GM23338 (cell line): Measurements from ENCODE around the gene SIX6. TPM values are rescaled to one million over a fixed set of nuclear protein-coding genes. Genes with fewer than 3 reads are reported as not detected.
A peak's percentile ranks its signal among the peaks of the same experiment; 100 is the strongest.

Experiments
- ATAC-seq: fragments of 200-7000 bp; cut with Tn5 transposase; 3 replicates; pipeline ENCODE4 v1.9.1; 2020
- DNase-seq: peaks from one replicate; pipeline ENCODE4 v3.0.0-alpha.2; 2015; ENCODE audit warnings: low spot score
- H2AFZ ChIP-seq: fragments of 200-600 bp; sonication (generic); 2 replicates; pipeline ENCODE4 v1.8.0; 2016; ENCODE audit warnings: antibody characterized with exemption, mild to moderate bottlenecking, moderate library complexity
- H3F3A ChIP-seq: fragments of 200-600 bp; sonication (generic); replicated peaks from 2 replicates; pipeline ENCODE4 v1.8.0; 2017; ENCODE audit warnings: antibody characterized with exemption, mixed run types, low read depth
- H3K27ac ChIP-seq: fragments of 200-600 bp; sonication (generic); 2 replicates; pipeline ENCODE4 v1.6.1; 2016; ENCODE audit warnings: low read depth
- H3K27me3 ChIP-seq: fragments of 200-600 bp; sonication (generic); 2 replicates; pipeline ENCODE4 v1.8.0; 2016; ENCODE audit warnings: mild to moderate bottlenecking, mixed run types, moderate library complexity; ENCODE audit not compliant: insufficient read depth
- H3K36me3 ChIP-seq: fragments of 200-600 bp; sonication (generic); 2 replicates; pipeline ENCODE4 v1.8.0; 2016; ENCODE audit warnings: mild to moderate bottlenecking; ENCODE audit not compliant: insufficient read depth
- H3K4me1 ChIP-seq: fragments of 200-600 bp; sonication (generic); 2 replicates; pipeline ENCODE4 v1.8.0; 2016; ENCODE audit warnings: mild to moderate bottlenecking, moderate library complexity; ENCODE audit not compliant: insufficient read depth
- H3K4me2 ChIP-seq: fragments of 200-600 bp; sonication (generic); 2 replicates; pipeline ENCODE4 v1.7.1; 2017; ENCODE audit warnings: mixed run types
- H3K4me3 ChIP-seq: fragments of 200-600 bp; sonication (generic); 2 replicates; pipeline ENCODE4 v1.6.1; 2016; ENCODE audit warnings: mixed run types
- H3K79me2 ChIP-seq: fragments of 200-600 bp; sonication (generic); replicated peaks from 2 replicates; pipeline ENCODE4 v1.8.0; 2017; ENCODE audit warnings: mild to moderate bottlenecking; ENCODE audit not compliant: insufficient read depth
- H3K9me2 ChIP-seq: fragments of 200-600 bp; sonication (generic); 2 replicates; pipeline ENCODE4 v1.8.0; 2017; ENCODE audit not compliant: insufficient read depth
- H4K20me1 ChIP-seq: fragments of 200-600 bp; sonication (generic); replicated peaks from 2 replicates; pipeline ENCODE4 v1.8.0; 2017; ENCODE audit warnings: mild to moderate bottlenecking; ENCODE audit not compliant: insufficient read depth
- H3K27ac Mint-ChIP-seq: 2 replicates; pipeline ENCODE4 v1.8.0; 2020; ENCODE audit warnings: inconsistent platforms, mild to moderate bottlenecking, moderate library complexity, mixed read lengths
- H3K27me3 Mint-ChIP-seq: 3 replicates; pipeline ENCODE4 v1.8.0; 2022; ENCODE audit warnings: low read depth, mild to moderate bottlenecking, moderate library complexity, mixed read lengths, inconsistent platforms; ENCODE audit not compliant: insufficient read depth, poor library complexity
- H3K36me3 Mint-ChIP-seq: 3 replicates; pipeline ENCODE4 v1.8.0; 2021; ENCODE audit warnings: low read depth, mild to moderate bottlenecking, inconsistent platforms, moderate library complexity, mixed read lengths
- H3K4me1 Mint-ChIP-seq: 3 replicates; pipeline ENCODE4 v1.8.0; 2020; ENCODE audit warnings: mild to moderate bottlenecking, inconsistent platforms, mixed read lengths
- H3K4me3 Mint-ChIP-seq: 3 replicates; pipeline ENCODE4 v1.8.0; 2021; ENCODE audit warnings: moderate library complexity, mild to moderate bottlenecking, inconsistent platforms, mixed read lengths
- H3K9me3 Mint-ChIP-seq: 3 replicates; pipeline ENCODE4 v1.8.0; 2020; ENCODE audit warnings: moderate library complexity, mild to moderate bottlenecking, inconsistent platforms, mixed read lengths
- EZH2 ChIP-seq: fragments of 200-600 bp; sonication (generic); IDR thresholded peaks from one replicate; pipeline ENCODE4 v1.8.0; 2017; ENCODE audit warnings: antibody characterized with exemption, mild to moderate bottlenecking, low read depth; ENCODE audit not compliant: unreplicated experiment
- EZH2phosphoT487 ChIP-seq: fragments of 200-600 bp; sonication (generic); IDR thresholded peaks from one replicate; pipeline ENCODE4 v1.8.1; 2018; ENCODE audit warnings: antibody characterized with exemption; ENCODE audit not compliant: unreplicated experiment
- JUNB ChIP-seq: IDR thresholded peaks from one replicate; pipeline ENCODE4 v1.6.1; 2016; ENCODE audit warnings: antibody characterized with exemption; ENCODE audit not compliant: unreplicated experiment
- POLR2AphosphoS5 ChIP-seq: IDR thresholded peaks from 2 replicates; pipeline ENCODE4 v1.6.1; 2016; ENCODE audit warnings: antibody characterized with exemption, low read depth
- REST ChIP-seq: IDR thresholded peaks from one replicate; pipeline ENCODE4 v1.6.1; 2018; ENCODE audit warnings: antibody characterized with exemption; ENCODE audit not compliant: unreplicated experiment
- STAT1 ChIP-seq: IDR thresholded peaks from one replicate; pipeline ENCODE4 v1.6.1; 2016; ENCODE audit warnings: antibody characterized with exemption; ENCODE audit not compliant: unreplicated experiment
- ZNF331 ChIP-seq: fragments of 250-450 bp; sonication (Bioruptor Pico); IDR thresholded peaks from 2 replicates; pipeline ENCODE4 v1.5.0; 2020; ENCODE audit warnings: low read depth, mild to moderate bottlenecking, moderate library complexity
- polyA plus RNA-seq: library from polyadenylated mRNA; unstranded; fragments of >200 nt; fragmentation: Nextera tagmentation; extraction: Ambion mirVana; gene quantifications from 2 replicates; pipeline ENCODE4 v1.2.1, GENCODE V29; 2016
- total RNA-seq: library from RNA; depleted of rRNA; stranded (reverse); fragments of >200 nt; shearing (Covaris generic); gene quantifications from 2 replicates; pipeline ENCODE4 v1.2.3, GENCODE V29; 2014

Gene SIX6
- total and polyA plus RNA-seq, 2 experiments from 2014 or later, result 0.11 TPM; not detected in 1

- Histone ChIP-seq H3K4me3 (peak overlapping the region; percentile 54), H3K9me2 (no peaks in the 10 kb centered on the region), H3K27ac (no peak overlapping the region), H3F3A (peaks cover 41% of the 10 kb centered on the region), H3K27me3 (peaks cover 100% of the 10 kb centered on the region), H3K79me2 (no peaks in the 10 kb centered on the region), H2AFZ (peak overlapping the region; percentile 95), H3K4me2 (peak overlapping the region; percentile 91), H3K4me1 (peaks cover 70% of the 10 kb centered on the region), H4K20me1 (0 out of 2 replicates have a peak, but pooled peaks cover 11% of the 10 kb centered on the region), H3K36me3 (no peaks in the 10 kb centered on the region)
- Mint-ChIP-seq H3K4me3 (peak overlapping the region; percentile 76), H3K4me1 (peaks cover 62% of the 10 kb centered on the region), H3K27ac (no peak overlapping the region), H3K27me3 (peaks cover 94% of the 10 kb centered on the region), H3K36me3 (no peaks in the 10 kb centered on the region), H3K9me3 (no peaks in the 10 kb centered on the region; the same call in 2 of the 3 replicates)
- no peak for ATAC-seq
- DNase-seq, result peak; percentile 57
- TF ChIP-seq EZH2, result peak; percentile 98
- peak; percentile 81 for TF ChIP-seq EZH2phosphoT487
- TF ChIP-seq POLR2AphosphoS5, result no peak
- TF ChIP-seq REST, result no peak
Observed at GRCh38 chr14:60510951-60511599, 2.1 kb downstream of the SIX6 start.

- Histone ChIP-seq H3K79me2 (no peaks in the 10 kb centered on the region), H2AFZ (no peak overlapping the region), H3K36me3 (no peaks in the 10 kb centered on the region), H3K9me2 (no peaks in the 10 kb centered on the region), H4K20me1 (0 out of 2 replicates have a peak, but pooled peaks cover 11% of the 10 kb centered on the region), H3K27me3 (peaks cover 100% of the 10 kb centered on the region), H3K4me1 (peaks cover 71% of the 10 kb centered on the region), H3K27ac (no peak overlapping the region), H3K4me2 (peak overlapping the region; percentile 91), H3K4me3 (peak overlapping the region; percentile 54; the same call in 1 of the 2 replicates), H3F3A (peaks cover 51% of the 10 kb centered on the region)
- ATAC-seq (no peak), DNase-seq (no peak)
- Mint-ChIP-seq H3K4me1 (peaks cover 62% of the 10 kb centered on the region), H3K27ac (no peak overlapping the region), H3K4me3 (peak overlapping the region; percentile 16; the same call in 2 of the 3 replicates), H3K36me3 (no peaks in the 10 kb centered on the region), H3K27me3 (peaks cover 94% of the 10 kb centered on the region), H3K9me3 (no peaks in the 10 kb centered on the region; the same call in 2 of the 3 replicates)
- TF ChIP-seq EZH2phosphoT487, result no peak
- no peak for TF ChIP-seq ZNF331
- TF ChIP-seq EZH2, result no peak
- no peak for TF ChIP-seq STAT1
- TF ChIP-seq JUNB, result no peak
- no peak for TF ChIP-seq REST
Observed at GRCh38 chr14:60512126-60512525, 3.2 kb downstream of the SIX6 start.
